GM10266 (cell line): ENCODE data around the gene UBL4A.

Experiments
- DNase-seq: peaks from one replicate; pipeline ENCODE4 v3.0.0; 2012; ENCODE audit errors: extremely low spot score
- CTCF ChIP-seq: IDR thresholded peaks from 2 replicates; pipeline ENCODE4 v1.5.1; 2012; ENCODE audit warnings: mild to moderate bottlenecking, low read depth; ENCODE audit not compliant: control insufficient read depth, insufficient read depth; ENCODE audit errors: missing control alignments

Gene UBL4A

GRCh38 chrX:154515090-154515965, 28.9 kb upstream of the UBL4A start:
- no peak for TF ChIP-seq CTCF
- DNase-seq: peak; percentile 13

- TF ChIP-seq CTCF: no peak
- DNase-seq: no peak
These were observed 27.3 kb upstream of the UBL4A start for GRCh38 chrX:154513716-154514115.

- DNase-seq: no peak
These were observed 26.6 kb upstream of the UBL4A start for GRCh38 chrX:154512879-154513553.

GRCh38 chrX:154511761-154512160, 25.3 kb upstream of the UBL4A start:
- no peak for DNase-seq
- TF ChIP-seq CTCF: no peak

More at GRCh38 chrX:154512879-154513553, 26.6 kb upstream of the UBL4A start:
- no peak for TF ChIP-seq CTCF

- no peak for TF ChIP-seq CTCF
- DNase-seq: no peak
These were observed 23.0 kb upstream of the UBL4A start for GRCh38 chrX:154509455-154509854.

GRCh38 chrX:154508384-154508745, 21.9 kb upstream of the UBL4A start:
- no peak for DNase-seq
- TF ChIP-seq CTCF: no peak

- no peak for DNase-seq
- no peak for TF ChIP-seq CTCF
These were observed 21.4 kb upstream of the UBL4A start for GRCh38 chrX:154507673-154508383.
